Upper lobe of right lung (tissue), 1 donor: ENCODE results near the gene BAG3. TPM values are rescaled to one million over a fixed set of nuclear protein-coding genes. Genes with fewer than 3 reads are reported as not detected.

Experiments
- ATAC-seq: fragments of 200-7000 bp; cut with Tn5 transposase; one replicate; pipeline ENCODE4 v1.9.1; 2020; ENCODE audit warnings: mild to moderate bottlenecking, moderate library complexity
- DNase-seq: peaks from one replicate; pipeline ENCODE4 v3.0.0-alpha.2; 2020
- H3K27ac ChIP-seq: fragments of 200-600 bp; one replicate; pipeline ENCODE4 v1.8.0; 2022
- H3K27me3 ChIP-seq: fragments of 200-600 bp; one replicate; pipeline ENCODE4 v1.8.0; 2022; ENCODE audit warnings: mild to moderate bottlenecking
- H3K36me3 ChIP-seq: fragments of 200-600 bp; one replicate; pipeline ENCODE4 v1.8.0; 2022
- H3K4me1 ChIP-seq: fragments of 200-600 bp; one replicate; pipeline ENCODE4 v1.8.0; 2022
- H3K4me3 ChIP-seq: fragments of 200-600 bp; one replicate; pipeline ENCODE4 v1.8.0; 2022; ENCODE audit warnings: mild to moderate bottlenecking
- H3K9me3 ChIP-seq: fragments of 200-600 bp; one replicate; pipeline ENCODE4 v1.8.0; 2022
- intact Hi-C: fragments of 100-400 bp; cut with DNase I; formaldehyde crosslinking; loops from one replicate; pipeline ENCODE4 v1.11.0; 2022
- total RNA-seq: library from RNA; stranded (reverse); fragmentation: NEBNext Ultra II Directional; extraction: Animal tissue kit (Norgen Biotek cat#: 25700); gene quantifications from one replicate; pipeline ENCODE4 v1.2.1, GENCODE V29; 2021
- TF ChIP-seq, protein P1 (sequence below): fragments of 200-600 bp; IDR thresholded peaks from one replicate; pipeline ENCODE4 v1.8.0; 2022; ENCODE audit warnings: antibody characterized with exemption
- donor health status: DM: no; HTN: yes; CAD: no; lungs with severe emphysema.

Gene BAG3
- total RNA-seq, 1 donor from 2014 or later, result 41.5 TPM

- intact Hi-C loops, result no loop called here
- DNase-seq (no peak), ATAC-seq (no peak)
- no peak overlapping the region for H3K27ac ChIP-seq
- H3K27me3 ChIP-seq, result no peaks in the 10 kb centered on the region
- H3K9me3 ChIP-seq, result no peaks in the 10 kb centered on the region
- H3K4me3 ChIP-seq, result no peak overlapping the region
- TF ChIP-seq, protein P1, sequence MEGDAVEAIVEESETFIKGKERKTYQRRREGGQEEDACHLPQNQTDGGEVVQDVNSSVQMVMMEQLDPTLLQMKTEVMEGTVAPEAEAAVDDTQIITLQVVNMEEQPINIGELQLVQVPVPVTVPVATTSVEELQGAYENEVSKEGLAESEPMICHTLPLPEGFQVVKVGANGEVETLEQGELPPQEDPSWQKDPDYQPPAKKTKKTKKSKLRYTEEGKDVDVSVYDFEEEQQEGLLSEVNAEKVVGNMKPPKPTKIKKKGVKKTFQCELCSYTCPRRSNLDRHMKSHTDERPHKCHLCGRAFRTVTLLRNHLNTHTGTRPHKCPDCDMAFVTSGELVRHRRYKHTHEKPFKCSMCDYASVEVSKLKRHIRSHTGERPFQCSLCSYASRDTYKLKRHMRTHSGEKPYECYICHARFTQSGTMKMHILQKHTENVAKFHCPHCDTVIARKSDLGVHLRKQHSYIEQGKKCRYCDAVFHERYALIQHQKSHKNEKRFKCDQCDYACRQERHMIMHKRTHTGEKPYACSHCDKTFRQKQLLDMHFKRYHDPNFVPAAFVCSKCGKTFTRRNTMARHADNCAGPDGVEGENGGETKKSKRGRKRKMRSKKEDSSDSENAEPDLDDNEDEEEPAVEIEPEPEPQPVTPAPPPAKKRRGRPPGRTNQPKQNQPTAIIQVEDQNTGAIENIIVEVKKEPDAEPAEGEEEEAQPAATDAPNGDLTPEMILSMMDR, result no peak
- peaks cover 58% of the 10 kb centered on the region for H3K36me3 ChIP-seq
- H3K4me1 ChIP-seq, result peaks cover 26% of the 10 kb centered on the region
Observed at GRCh38 chr10:119670717-119671116, 19.5 kb downstream of the BAG3 start.

GRCh38 chr10:119671381-119671780 is 20.2 kb downstream of the BAG3 start:
- H3K9me3 ChIP-seq, result no peaks in the 10 kb centered on the region
- no peak for ATAC-seq
- intact Hi-C loops, result no loop called here
- TF ChIP-seq, protein P1, result no peak
- DNase-seq, result no peak
- H3K27ac ChIP-seq, result no peak overlapping the region
- H3K4me1 ChIP-seq, result peaks cover 21% of the 10 kb centered on the region
- peaks cover 64% of the 10 kb centered on the region for H3K36me3 ChIP-seq
- no peaks in the 10 kb centered on the region for H3K27me3 ChIP-seq
- H3K4me3 ChIP-seq, result no peak overlapping the region

GRCh38 chr10:119672291-119672690 is 21.1 kb downstream of the BAG3 start:
- H3K4me1 ChIP-seq, result peaks cover 11% of the 10 kb centered on the region
- ATAC-seq (no peak), DNase-seq (no peak)
- H3K4me3 ChIP-seq, result no peak overlapping the region
- no peaks in the 10 kb centered on the region for H3K27me3 ChIP-seq
- TF ChIP-seq, protein P1, result no peak
- no peaks in the 10 kb centered on the region for H3K9me3 ChIP-seq
- no peak overlapping the region for H3K27ac ChIP-seq
- intact Hi-C loops, result no loop called here
- H3K36me3 ChIP-seq, result peaks cover 73% of the 10 kb centered on the region

DNA sequence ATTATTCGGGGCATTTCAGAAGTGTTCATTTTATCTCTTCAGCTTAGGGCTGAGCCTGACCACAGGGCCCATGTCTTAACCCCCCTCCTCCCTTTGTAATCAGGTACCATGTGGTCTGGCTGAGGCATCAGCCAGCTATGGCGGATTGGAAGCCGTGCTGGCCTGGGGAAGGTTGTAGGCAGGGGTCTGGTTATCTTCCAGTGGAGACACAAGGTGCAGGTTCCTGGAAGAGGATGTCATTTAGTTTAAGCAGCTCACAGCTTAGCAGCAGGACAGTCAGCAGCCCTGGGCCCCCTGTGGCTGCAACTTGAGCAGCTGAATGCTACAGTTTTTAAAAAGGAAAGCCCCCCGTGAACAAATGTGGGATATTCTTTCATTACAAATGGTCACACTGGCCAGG is 22.1 kb downstream of the BAG3 start:
- DNase-seq (no peak), ATAC-seq (no peak)
- intact Hi-C loops, result no loop called here
- TF ChIP-seq, protein P1, result no peak
- Histone ChIP-seq H3K9me3 (no peaks in the 10 kb centered on the region), H3K27ac (no peak overlapping the region), H3K27me3 (no peaks in the 10 kb centered on the region), H3K4me1 (peaks cover 4% of the 10 kb centered on the region), H3K4me3 (no peak overlapping the region), H3K36me3 (peaks cover 83% of the 10 kb centered on the region)

DNA sequence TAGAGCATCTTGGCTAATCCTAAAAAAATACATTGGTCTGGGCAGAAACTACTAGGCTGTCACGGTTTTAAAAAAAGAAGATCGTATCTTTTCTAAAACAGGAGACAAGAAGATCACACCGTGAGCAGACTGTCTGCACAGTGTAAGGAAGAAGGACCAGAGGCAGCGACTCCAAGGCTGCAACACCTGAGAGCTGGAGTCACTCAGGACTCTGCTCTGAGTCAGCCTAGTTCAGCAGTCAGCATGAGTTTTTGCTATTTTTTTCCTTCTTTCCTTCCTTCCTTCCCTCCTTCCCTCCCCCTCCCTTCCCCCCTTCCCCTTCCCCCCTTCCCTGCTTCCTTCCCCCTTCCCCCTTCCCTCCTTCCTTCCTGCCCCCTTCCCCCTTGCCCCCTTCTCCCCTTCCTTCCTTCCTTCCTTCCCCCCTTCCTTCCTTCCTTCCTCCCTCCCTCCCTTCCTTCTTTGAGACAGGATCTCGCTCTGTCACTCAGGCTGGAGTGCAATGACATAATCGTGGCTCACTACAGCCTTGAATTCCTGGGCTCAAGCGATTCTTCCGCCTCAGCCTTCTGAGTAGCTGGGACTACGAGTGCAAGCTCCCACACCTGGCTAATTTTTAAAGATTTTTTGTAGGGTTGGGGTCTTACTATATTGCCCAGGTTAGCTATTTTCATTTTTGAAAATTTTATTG is 24.4 kb downstream of the BAG3 start:
- no peak overlapping the region for H3K4me3 ChIP-seq
- intact Hi-C loops, result no loop called here
- peaks cover 73% of the 10 kb centered on the region for H3K36me3 ChIP-seq
- ATAC-seq (no peak), DNase-seq (no peak)
- no peaks in the 10 kb centered on the region for H3K9me3 ChIP-seq
- H3K4me1 ChIP-seq, result peaks cover 13% of the 10 kb centered on the region
- no peak overlapping the region for H3K27ac ChIP-seq
- TF ChIP-seq, protein P1, result no peak
- H3K27me3 ChIP-seq, result no peaks in the 10 kb centered on the region

GRCh38 chr10:119677126-119677525 is 25.9 kb downstream of the BAG3 start:
- no peak for ATAC-seq
- no peak overlapping the region for H3K4me3 ChIP-seq
- H3K27ac ChIP-seq, result no peak overlapping the region
- no peaks in the 10 kb centered on the region for H3K9me3 ChIP-seq
- DNase-seq, result no peak
- no peaks in the 10 kb centered on the region for H3K27me3 ChIP-seq
- TF ChIP-seq, protein P1, result no peak
- peaks cover 58% of the 10 kb centered on the region for H3K36me3 ChIP-seq
- peaks cover 19% of the 10 kb centered on the region for H3K4me1 ChIP-seq
- intact Hi-C loops, result no loop called here
